Coronary artery (tissue), 2 donors: Measurements from ENCODE around the gene NTNG1.

ENCODE experiments used
- DNase-seq: peaks from one replicate; pipeline ENCODE4 v3.0.0-alpha.2; 2017; ENCODE audit warnings: low spot score
- H3K27ac ChIP-seq, 2 donors: fragments of 200-600 bp; sonication (generic); one replicate each; pipeline ENCODE4 v1.5.1; 2016 to 2019
- H3K4me3 ChIP-seq: fragments of 200-600 bp; sonication (generic); 2 replicates; pipeline ENCODE4 v1.5.1; 2016; ENCODE audit warnings: mild to moderate bottlenecking, moderate library complexity
- CTCF ChIP-seq: fragments of 200-600 bp; sonication (generic); IDR thresholded peaks from one replicate; pipeline ENCODE4 v1.5.1; 2019; ENCODE audit warnings: antibody characterized with exemption

The NTNG1 gene

GRCh38 chr1:107264007-107264406, 123.2 kb downstream of the NTNG1 start:
- no peak for TF ChIP-seq CTCF
- no peak overlapping the region for H3K4me3 ChIP-seq
- no peak for DNase-seq
- H3K27ac ChIP-seq: no peak overlapping the region

GRCh38 chr1:107264561-107264960, 123.7 kb downstream of the NTNG1 start:
- DNase-seq: no peak
- Histone ChIP-seq H3K4me3 (no peak overlapping the region), H3K27ac (no peak overlapping the region)
- no peak for TF ChIP-seq CTCF

- no peak for DNase-seq
- Histone ChIP-seq H3K4me3 (no peak overlapping the region), H3K27ac (no peak overlapping the region)
- no peak for TF ChIP-seq CTCF
Observed at GRCh38 chr1:107267489-107267888, 126.7 kb downstream of the NTNG1 start.

- H3K4me3 ChIP-seq: no peak overlapping the region
- DNase-seq: no peak
Observed at GRCh38 chr1:107272321-107272720, 131.5 kb downstream of the NTNG1 start.

GRCh38 chr1:107273515-107273914, 132.7 kb downstream of the NTNG1 start:
- TF ChIP-seq CTCF: no peak

More at GRCh38 chr1:107272321-107272720, 131.5 kb downstream of the NTNG1 start:
- H3K27ac ChIP-seq: no peak overlapping the region
- TF ChIP-seq CTCF: no peak

GRCh38 chr1:107274227-107274626, 133.4 kb downstream of the NTNG1 start:
- no peak for TF ChIP-seq CTCF
- Histone ChIP-seq H3K27ac (no peak overlapping the region), H3K4me3 (no peak overlapping the region)
- DNase-seq: no peak

More at GRCh38 chr1:107273515-107273914, 132.7 kb downstream of the NTNG1 start:
- Histone ChIP-seq H3K27ac (no peak overlapping the region), H3K4me3 (no peak overlapping the region)
- no peak for DNase-seq

- no peak overlapping the region for H3K4me3 ChIP-seq
- no peak for DNase-seq
- H3K27ac ChIP-seq: no peak overlapping the region
- TF ChIP-seq CTCF: no peak
Observed at GRCh38 chr1:107276247-107276646, 135.4 kb downstream of the NTNG1 start.
